Ovary (tissue), 3 donors: ENCODE data around the gene PEX14.

ENCODE experiments used
- CTCF ChIP-seq, 3 donors: fragments of 450-650 bp in 2 of 3; fragments of 200-600 bp in 1 of 3; IDR thresholded peaks; one replicate each; pipeline versions ENCODE4 v1.5.1 to v1.8.0; 2016 to 2022; ENCODE audit warnings: antibody characterized with exemption in 3 of 3, mild to moderate bottlenecking in 1 of 3
- EP300 ChIP-seq: sonication (generic); formaldehyde crosslinking; IDR thresholded peaks from one replicate; pipeline ENCODE4 v1.6.1; 2017; ENCODE audit warnings: antibody characterized with exemption
- POLR2A ChIP-seq: fragments of 450-650 bp; IDR thresholded peaks from one replicate; pipeline ENCODE4 v1.6.1; 2017; ENCODE audit warnings: antibody characterized with exemption, mild to moderate bottlenecking, moderate library complexity
- donor health status: DM: no; HTN: no; CAD: no.

DNA sequence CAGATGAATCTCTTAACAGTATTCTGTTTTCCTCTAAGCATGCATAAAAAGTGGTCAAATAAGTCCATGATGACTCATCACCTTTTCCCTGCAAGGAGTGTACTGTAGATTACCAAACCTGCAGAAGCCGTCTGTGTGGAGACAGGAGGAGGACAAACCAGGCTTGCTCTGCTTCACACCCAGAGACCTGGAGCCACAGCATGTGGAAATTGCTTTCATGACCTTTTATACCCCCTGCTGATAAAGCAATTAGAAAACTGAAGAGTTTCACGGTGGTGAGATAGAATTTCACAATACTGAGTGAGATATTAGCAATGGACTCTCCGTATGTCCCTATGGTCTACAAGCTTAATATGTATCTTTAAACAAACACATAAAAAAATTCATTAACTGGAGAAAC is 15.6 kb upstream of the PEX14 start:
- no peak for TF ChIP-seq CTCF (IDR thresholded peaks at IDR 0.05)
- no peak for TF ChIP-seq POLR2A
- no peak for TF ChIP-seq EP300
